Measurements from ENCODE around the gene SLC16A2.

Gene SLC16A2

GRCh38 chrX:74421036-74421739 is at the start of gene SLC16A2:
TSS of gene SLC16A2 (plus strand) at chrX:74421493. CDS start at chrX:74421638, 145 bp downstream.
- no peak for DNase-seq (ENCODE audit: extremely low read depth in 1 of 2, low read depth in 1 of 2)

- DNase-seq (ENCODE audit: extremely low read depth in 1 of 2, low read depth in 1 of 2): no peak
These were observed 49.0 kb upstream of the SLC16A2 start for GRCh38 chrX:74372272-74372671.

DNA sequence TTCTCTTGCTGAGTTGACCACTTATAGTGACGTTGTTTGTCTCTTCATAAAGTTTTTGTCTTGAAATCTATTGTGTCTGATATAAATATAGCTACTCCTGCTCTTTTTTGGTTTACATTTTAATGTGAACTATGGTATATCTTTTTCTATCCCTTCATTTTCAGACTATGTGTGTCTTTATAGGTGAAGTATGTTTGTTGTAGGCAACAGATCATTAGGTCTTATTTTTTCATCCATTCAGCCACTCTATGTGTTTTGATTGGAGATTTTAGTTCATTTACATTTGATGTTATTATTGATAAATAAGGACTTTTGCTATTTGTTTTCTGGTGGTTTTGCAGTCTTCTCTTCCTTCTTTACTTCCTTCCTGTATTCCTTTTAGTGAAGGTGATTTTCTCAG is 44.0 kb upstream of the SLC16A2 start:
- DNase-seq (ENCODE audit: extremely low read depth in 1 of 2, low read depth in 1 of 2): no peak

DNA sequence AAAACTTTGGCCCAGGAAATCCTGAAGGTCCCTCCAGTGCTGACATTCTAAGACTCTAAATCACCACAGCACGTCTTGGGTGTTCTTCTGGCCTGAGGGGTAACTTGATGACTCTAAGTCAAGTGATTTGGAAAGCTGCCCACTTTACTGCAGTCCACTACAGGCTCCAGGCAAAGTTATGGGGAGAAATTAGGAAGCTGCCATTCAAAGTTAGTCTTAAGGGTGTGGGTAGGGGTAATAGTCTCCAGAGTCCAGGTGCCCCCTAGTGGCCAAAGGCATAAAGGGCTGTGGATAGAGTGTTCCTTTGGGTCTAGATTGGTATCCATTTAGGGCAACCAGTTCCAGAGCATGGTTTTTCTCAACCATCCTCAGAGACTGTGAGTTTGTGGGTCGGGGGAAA is 38.7 kb upstream of the SLC16A2 start:
- peak; percentile 17 to 32 for DNase-seq (ENCODE audit: extremely low read depth in 1 of 2, low read depth in 1 of 2)

DNA sequence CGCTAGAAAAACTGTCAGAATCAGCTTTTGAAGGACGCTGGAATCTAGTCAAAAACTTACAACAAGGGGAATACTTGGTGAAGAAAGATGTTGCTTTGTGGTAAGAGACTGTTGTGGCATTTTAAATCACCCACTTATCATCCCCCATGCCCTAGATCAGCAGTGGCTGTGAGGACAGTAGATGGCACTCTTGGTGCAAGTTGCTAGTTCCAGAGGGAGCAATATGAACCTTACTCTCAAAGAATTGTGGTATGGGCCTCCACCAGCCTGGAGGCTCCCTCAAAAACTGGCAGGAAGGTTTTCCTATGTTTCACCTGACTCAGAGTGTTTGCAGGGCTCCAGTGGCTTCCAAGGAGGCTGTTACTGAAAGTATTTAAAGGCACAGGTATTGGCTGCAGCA is 37.7 kb upstream of the SLC16A2 start:
- no peak for DNase-seq (ENCODE audit: extremely low read depth in 1 of 2, low read depth in 1 of 2)

DNA sequence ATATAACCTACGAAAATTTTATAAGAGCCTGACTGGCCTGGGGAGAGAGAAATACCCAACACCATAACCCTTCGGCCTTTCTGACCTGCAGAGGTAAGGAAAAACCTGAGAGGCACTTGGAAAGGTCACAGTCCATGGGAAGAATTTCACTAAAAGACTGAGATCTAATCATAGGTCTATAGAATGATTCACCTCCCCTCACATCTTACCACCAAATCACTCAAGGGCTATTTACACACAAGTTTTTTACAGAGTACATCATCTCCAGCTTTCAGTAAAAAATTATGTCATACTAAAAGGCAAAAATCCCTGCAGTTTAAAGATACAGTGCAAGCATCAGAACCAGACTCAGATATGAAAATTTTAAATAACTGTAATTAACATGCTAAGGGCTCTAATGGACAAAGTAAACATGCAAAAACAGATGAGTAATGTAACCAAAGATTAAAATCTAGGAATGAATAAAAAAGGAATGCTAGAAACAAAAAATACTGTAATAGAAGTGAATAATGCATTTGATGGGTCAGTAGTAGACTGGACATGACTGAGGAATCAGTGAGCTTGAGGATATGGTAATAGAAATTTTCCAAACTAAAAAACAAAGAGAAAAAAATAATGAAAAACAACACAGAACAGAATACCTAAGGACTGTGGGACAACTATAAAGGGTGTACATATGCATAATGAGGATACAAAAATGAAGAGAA is 32.1 kb upstream of the SLC16A2 start:
- DNase-seq (ENCODE audit: extremely low read depth in 1 of 2, low read depth in 1 of 2): no peak

DNA sequence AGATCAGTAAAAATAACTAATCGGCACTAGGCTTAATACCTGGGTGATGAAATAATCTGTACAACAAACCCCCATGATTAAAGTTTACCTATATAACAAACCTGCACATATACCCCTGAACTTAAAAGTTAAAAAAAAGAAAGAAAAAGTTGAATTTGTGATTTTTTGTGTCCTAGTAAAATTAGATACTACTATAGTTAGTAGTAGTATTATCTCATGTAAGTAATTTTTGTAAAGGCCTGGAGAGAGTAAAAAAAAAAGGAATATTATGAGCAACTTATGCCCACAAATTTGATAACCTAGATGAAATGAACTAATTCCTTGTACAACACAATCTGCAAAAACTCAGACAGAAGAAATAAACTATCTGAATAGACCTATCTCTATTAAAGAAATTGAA is 25.7 kb upstream of the SLC16A2 start:
- no peak for DNase-seq (ENCODE audit: extremely low read depth in 1 of 2, low read depth in 1 of 2)

DNA sequence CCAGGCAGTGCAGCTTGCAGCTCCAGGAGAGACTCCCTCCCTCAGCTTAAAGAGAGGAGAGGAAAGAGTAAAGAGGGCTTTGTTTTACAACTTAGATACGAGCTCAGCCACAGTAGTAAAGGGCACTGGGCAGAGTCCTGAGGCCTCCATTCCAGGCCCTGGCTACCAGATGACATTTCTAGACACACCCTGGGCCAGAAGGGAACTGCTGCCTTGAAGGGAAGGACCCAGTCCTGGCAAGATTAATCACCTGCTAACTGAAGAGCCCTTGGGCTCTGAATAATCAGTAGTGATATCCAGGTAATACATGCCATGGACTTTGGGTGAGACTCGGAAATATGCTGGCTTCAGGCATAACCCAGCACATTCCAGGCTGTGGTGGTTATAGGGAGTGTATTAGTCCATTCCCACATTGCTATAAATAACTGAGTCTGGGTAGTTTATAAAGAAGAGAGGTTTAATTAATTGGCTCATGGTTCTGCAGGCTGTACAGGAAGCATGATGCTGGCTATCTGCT is 15.3 kb upstream of the SLC16A2 start:
- no peak for DNase-seq (ENCODE audit: extremely low read depth in 1 of 2, low read depth in 1 of 2)

DNA sequence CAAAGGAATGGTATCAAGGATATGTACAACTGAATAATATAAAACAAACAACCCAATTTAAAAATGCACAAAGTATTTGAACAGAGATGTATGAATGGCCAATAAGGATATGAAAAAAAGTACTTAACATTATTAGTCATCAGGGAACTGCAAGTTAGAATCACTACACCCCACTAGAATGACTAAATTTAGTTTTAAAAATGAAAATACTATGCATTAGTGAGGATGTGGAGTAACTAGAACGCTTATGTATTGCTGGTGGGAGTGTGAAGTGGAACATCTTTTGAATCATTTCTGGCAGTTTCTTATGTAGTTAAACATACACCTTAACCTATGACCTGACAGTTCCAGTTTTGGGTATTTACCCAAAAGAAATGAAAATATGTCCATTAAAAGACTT is 13.0 kb upstream of the SLC16A2 start:
- no peak for DNase-seq (ENCODE audit: extremely low read depth in 1 of 2, low read depth in 1 of 2)

DNA sequence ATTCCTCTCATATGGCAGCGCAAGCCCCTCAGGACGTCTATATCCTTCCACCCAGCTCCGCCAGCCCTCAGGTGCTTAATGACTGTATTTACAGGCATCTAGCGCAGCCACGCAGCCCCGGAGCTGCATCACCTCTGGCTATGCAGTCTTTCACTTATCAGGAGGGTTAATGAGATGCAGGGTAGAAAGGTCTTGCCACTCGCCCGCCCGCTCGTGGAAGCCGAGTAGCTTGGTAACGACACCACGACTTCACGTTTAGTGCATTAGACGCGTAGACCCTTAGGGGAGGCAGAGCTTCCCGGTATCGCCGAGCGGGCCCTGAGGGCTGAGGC is 1.5 kb upstream of the SLC16A2 start:
- DNase-seq (ENCODE audit: extremely low read depth in 1 of 2, low read depth in 1 of 2): no peak

DNA sequence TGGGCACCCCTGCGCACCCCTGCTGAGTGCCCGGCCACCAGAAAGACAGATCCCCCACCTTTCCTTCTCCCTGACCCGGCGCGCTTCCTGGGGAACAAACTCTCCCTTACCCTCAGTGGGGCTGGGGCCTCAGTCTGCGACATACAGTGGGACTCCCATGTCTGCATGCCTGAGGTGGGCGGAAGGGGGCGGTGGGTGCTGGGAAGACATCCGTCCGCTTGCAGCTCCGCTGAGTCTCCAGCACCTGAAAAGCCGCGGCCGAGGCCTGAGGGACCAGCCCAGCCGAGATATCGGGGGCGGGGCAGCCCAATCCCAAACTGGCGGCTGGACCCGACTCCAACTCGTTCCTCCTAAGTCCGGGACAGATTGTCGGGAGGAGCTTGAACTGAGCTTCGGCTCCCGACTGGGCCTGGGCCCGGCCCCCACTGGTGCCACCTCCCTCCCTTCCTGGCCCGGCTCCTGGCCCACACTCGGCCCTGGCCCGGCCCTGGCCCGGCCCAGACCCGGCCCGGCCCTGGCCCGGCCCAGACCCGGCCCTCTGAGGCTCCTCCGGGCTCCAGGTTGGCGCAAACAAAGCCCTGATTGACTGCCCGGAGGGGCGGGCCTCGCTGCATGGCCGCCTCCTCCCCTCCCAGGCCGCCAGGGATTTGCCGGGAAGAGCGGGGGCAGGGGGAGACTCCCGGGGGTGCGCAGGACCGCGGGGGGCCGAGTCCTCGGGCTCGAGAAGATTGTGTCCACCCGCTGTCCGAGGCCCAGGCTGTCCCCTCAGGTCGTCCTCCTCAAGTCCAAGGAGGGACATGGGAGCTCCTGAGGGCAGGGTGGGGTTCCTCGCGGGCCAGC is 877 bp upstream of the SLC16A2 start:
- DNase-seq (ENCODE audit: extremely low read depth in 1 of 2, low read depth in 1 of 2): no peak

GRCh38 chrX:74421740-74422352 is 553 bp downstream of the SLC16A2 start:
- no peak for DNase-seq (ENCODE audit: extremely low read depth in 1 of 2, low read depth in 1 of 2)

DNA sequence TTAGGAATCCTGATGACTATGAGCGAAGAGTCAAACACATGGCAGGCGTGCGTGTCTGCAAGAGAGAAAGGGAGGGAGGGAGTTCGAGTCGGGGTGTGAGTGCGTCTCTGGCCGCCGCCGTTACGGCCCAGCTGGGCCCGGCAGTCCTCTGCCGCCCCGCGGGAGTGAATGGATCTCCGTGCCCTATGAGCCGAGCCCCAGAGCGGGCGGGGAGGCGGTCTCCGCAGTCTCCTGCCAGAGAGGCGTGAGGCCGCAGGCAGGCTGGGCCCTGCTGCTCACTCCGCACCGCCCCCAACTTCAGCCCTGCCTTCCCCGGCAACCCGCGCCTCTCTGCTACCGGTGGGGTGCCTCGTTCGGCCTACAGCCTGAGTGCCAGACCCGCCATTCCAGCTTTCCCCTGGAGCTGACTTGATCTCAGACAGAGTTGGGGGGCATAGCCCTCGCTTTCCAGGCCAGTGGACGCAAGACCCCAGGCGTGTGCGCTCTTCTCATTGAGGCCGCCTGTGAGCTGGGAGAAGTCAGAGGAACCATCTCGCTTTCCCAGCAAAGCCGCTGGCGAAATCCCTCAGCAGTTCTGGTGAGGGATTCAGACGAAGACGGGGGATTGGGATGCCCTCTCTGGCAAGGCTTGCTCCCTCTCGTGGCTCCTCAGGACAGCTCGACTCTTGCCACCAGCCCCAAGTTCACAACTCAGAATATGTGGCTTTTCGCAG is 1.4 kb downstream of the SLC16A2 start:
- no peak for DNase-seq (ENCODE audit: extremely low read depth in 1 of 2, low read depth in 1 of 2)

DNA sequence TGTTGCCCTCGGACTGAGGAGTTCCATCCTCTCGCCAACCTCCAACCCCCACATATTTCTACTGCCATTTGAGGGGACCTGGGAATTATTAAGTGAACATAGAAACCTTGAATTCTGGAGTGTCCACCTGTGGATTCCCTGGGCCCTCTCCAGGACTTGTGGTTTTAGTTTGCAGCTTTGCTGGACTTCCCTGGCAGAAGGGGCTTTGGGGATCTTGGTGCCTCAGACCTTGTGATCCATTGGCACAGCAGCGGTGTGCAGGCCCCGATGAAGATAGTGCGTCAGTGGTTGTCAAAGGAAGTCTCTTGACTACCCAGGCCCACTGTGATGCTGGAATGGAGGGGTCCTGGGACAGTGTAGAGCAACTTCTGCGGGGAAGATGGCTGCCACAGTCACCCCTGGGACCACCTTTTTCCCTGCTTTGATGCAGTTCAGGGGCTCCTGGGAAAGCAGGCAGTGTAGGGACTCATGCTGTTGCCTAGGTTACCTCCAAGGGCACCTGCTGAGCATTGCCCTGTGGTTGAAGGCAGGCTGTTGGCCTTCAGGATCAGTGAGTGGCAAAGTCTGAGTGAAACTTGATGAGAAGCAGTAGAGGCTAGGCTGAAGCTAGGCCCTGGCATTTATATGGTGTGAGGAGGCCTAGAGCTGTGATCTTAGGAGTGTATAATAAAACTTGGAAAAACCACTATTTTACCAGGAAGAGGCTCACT is 2.2 kb downstream of the SLC16A2 start:
- DNase-seq (ENCODE audit: extremely low read depth in 1 of 2, low read depth in 1 of 2): no peak

- DNase-seq (ENCODE audit: extremely low read depth in 1 of 2, low read depth in 1 of 2): no peak
These were observed 4.8 kb downstream of the SLC16A2 start for GRCh38 chrX:74426071-74426470.

- DNase-seq (ENCODE audit: extremely low read depth in 1 of 2, low read depth in 1 of 2): no peak
These were observed 5.3 kb downstream of the SLC16A2 start for GRCh38 chrX:74426615-74427014.

GRCh38 chrX:74431797-74432196 is 10.5 kb downstream of the SLC16A2 start:
- no peak for DNase-seq (ENCODE audit: extremely low read depth in 1 of 2, low read depth in 1 of 2)

DNA sequence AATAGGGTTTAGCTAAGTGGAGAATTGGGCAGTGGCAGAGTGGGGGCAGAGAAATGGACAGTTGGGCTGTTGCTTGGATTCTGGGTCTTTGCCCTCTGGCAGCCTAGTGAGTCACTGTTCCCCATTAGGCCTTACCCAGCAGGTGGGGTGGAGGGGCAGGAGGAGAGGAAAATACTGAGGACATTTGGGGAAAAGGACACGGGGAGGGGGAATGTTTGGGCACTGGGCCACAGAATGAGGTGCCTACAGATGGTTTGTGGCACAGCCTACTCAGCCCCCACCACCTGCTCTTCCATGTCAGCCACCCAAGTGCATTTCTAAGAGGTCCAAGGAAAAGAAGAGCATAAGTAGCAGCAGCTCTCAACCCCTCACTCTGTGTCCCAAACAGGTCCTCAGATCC is 13.0 kb downstream of the SLC16A2 start:
- DNase-seq (ENCODE audit: extremely low read depth in 1 of 2, low read depth in 1 of 2): no peak

DNA sequence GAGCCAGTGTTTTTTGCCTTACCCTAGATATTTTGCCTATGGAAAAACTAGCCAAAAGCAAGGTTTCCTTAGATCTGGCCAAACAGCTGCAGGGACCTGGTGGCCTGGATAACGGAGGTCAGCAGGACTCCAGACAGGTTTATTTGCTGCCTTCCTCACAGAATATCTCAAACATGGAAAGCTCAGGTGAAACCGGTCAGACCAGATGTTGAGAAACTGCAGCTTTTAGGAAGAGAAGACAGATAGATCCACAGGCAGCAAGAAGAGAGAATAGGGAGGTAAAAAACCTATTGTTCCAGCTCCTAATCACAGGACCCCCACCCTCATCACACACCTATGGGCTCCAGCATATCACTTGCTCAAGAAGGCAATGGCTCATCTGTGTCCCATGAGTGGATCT is 16.2 kb downstream of the SLC16A2 start:
- DNase-seq (ENCODE audit: extremely low read depth in 1 of 2, low read depth in 1 of 2): no peak

- DNase-seq (ENCODE audit: extremely low read depth in 1 of 2, low read depth in 1 of 2): no peak
These were observed 17.5 kb downstream of the SLC16A2 start for GRCh38 chrX:74438764-74439163.

Data from stimulated activated CD8-positive, alpha-beta memory T cell treated with anti-CD3 and anti-CD28 coated beads, Interleukin-7, amount 100 ng/mL, for 48 hours (primary cell).